HepG2 (cell line): ENCODE data around the gene WNT3A. TPM values are rescaled to one million over a fixed set of nuclear protein-coding genes. Genes with fewer than 3 reads are reported as not detected.

Source experiments
- ATAC-seq: fragments of 200-7000 bp; cut with Tn5 transposase; 3 replicates; pipeline ENCODE4 v1.9.1; 2020; ENCODE audit warnings: mild to moderate bottlenecking, moderate library complexity
- BruUV-seq: library from RNA; stranded (reverse); fragments of 400-500 nt; replicated peaks from 2 replicates; lab custom pipeline; 2021; lab: Mats Ljungman, UMichigan
- CTCF ChIA-PET: fragments of 300-600 bp; formaldehyde crosslinking; extraction: SDS; loops from one replicate; lab custom pipeline; 2021; ENCODE audit warnings: low total read pairs, inconsistent platforms, low intra/inter-chr PET ratio; lab: Yijun Ruan, JAX
- POLR2A ChIA-PET: fragments of 350-600 bp; sonication (Branson Sonifier 250); formaldehyde crosslinking; loops from one replicate; lab custom pipeline; 2020; ENCODE audit warnings: antibody characterized with exemption, inconsistent platforms; lab: Yijun Ruan, JAX
- DNase-seq: peaks from one replicate; pipeline ENCODE4 v3.0.0-alpha.2; 2015; ENCODE audit warnings: low spot score
- FAIRE-seq: peaks from 3 replicates; lab custom pipeline; 2011; peaks lifted over from hg19 to GRCh38; lab: Jason Lieb, UNC
- H2AFZ ChIP-seq: one replicate; pipeline ENCODE4 v1.6.1; 2011; ENCODE audit warnings: low read length, inconsistent platforms
- H3K27ac ChIP-seq: fragments of 300-600 bp; 3 replicates; pipeline ENCODE4 v1.8.0; 2011; ENCODE audit warnings: mixed run types, mild to moderate bottlenecking, mixed read lengths, low read length, inconsistent platforms; ENCODE audit not compliant: insufficient read depth; ENCODE audit errors: extremely low read length
- H3K27me3 ChIP-seq, 2 experiments: fragments of 200-600 bp in 1 of 2; 2 replicates in 1 of 2; 3 replicates in 1 of 2; pipeline versions ENCODE4 v1.6.0 to v1.8.0; 2011; ENCODE audit warnings: low read length in 2 of 2, mild to moderate bottlenecking in 2 of 2, moderate library complexity in 2 of 2, inconsistent platforms in 1 of 2; ENCODE audit not compliant: insufficient read depth in 2 of 2, control insufficient read depth in 1 of 2
- H3K36me3 ChIP-seq, 2 experiments: fragments of 200-600 bp in 1 of 2; replicated peaks in 1 of 2; 2 replicates in 1 of 2; 3 replicates in 1 of 2; pipeline versions ENCODE4 v1.5.1 to v1.8.0; 2011; ENCODE audit warnings: low read length in 2 of 2, inconsistent platforms in 1 of 2; ENCODE audit not compliant: insufficient read depth in 2 of 2, control insufficient read depth in 1 of 2
- H3K4me1 ChIP-seq: 2 replicates; pipeline ENCODE4 v1.5.1; 2012; ENCODE audit warnings: low read length, inconsistent platforms; ENCODE audit not compliant: insufficient read depth
- H3K4me2 ChIP-seq: 2 replicates; pipeline ENCODE4 v1.6.0; 2011; ENCODE audit warnings: low read depth, low read length, inconsistent platforms
- H3K4me3 ChIP-seq, 3 experiments: fragments of 200-600 bp in 1 of 3; sonication (generic), shearing (Covaris generic) in 1 of 3; replicated peaks in 1 of 3; 2 replicates each; pipeline ENCODE4 v1.5.1; 2011 to 2016; ENCODE audit warnings: low read length in 3 of 3, inconsistent platforms in 2 of 3, low read depth in 2 of 3, mild to moderate bottlenecking in 2 of 3, control low read depth in 1 of 3, mixed read lengths in 1 of 3; ENCODE audit not compliant: insufficient read depth in 1 of 3
- H3K79me2 ChIP-seq: one replicate; pipeline ENCODE4 v1.6.1; 2011; ENCODE audit warnings: low read length, inconsistent platforms; ENCODE audit not compliant: insufficient read depth
- H3K9ac ChIP-seq: 2 replicates; pipeline ENCODE4 v1.6.0; 2011; ENCODE audit warnings: mild to moderate bottlenecking, low read depth, low read length, inconsistent platforms; ENCODE audit not compliant: insufficient read depth
- H3K9me3 ChIP-seq: 2 replicates; pipeline ENCODE4 v1.5.1; 2012; ENCODE audit warnings: mild to moderate bottlenecking, low read length
- H4K20me1 ChIP-seq: 2 replicates; pipeline ENCODE4 v1.6.0; 2011; ENCODE audit warnings: inconsistent platforms, mild to moderate bottlenecking, low read length, moderate library complexity; ENCODE audit not compliant: insufficient read depth
- BCL3 ChIP-seq: sonication (generic); formaldehyde crosslinking; IDR thresholded peaks from 2 replicates; pipeline ENCODE4 v1.5.1; 2020; ENCODE audit warnings: mild to moderate bottlenecking, missing genetic modification reagents, moderate library complexity
- ETV5 ChIP-seq: IDR thresholded peaks from 2 replicates; pipeline ENCODE4 v1.6.1; 2018; ENCODE audit warnings: missing biosample characterization, missing genetic modification reagents, inconsistent platforms, borderline replicate concordance
- GMEB2 ChIP-seq: IDR thresholded peaks from 2 replicates; pipeline ENCODE4 v1.6.1; 2016; ENCODE audit warnings: missing biosample characterization, missing genetic modification reagents, low read depth
- JDP2 ChIP-seq: sonication (generic); formaldehyde crosslinking; IDR thresholded peaks from 2 replicates; pipeline ENCODE4 v1.8.1; 2022; ENCODE audit warnings: missing genetic modification reagents, borderline replicate concordance
- KLF15 ChIP-seq: sonication (generic); formaldehyde crosslinking; IDR thresholded peaks from 2 replicates; pipeline ENCODE4 v1.8.1; 2023; ENCODE audit warnings: borderline replicate concordance, mild to moderate bottlenecking, inconsistent platforms, missing genetic modification reagents, mixed read lengths
- MXD3 ChIP-seq: IDR thresholded peaks from 2 replicates; pipeline ENCODE4 v1.6.1; 2016; ENCODE audit warnings: mild to moderate bottlenecking, missing biosample characterization, missing genetic modification reagents
- NFAT5 ChIP-seq: sonication (generic); formaldehyde crosslinking; IDR thresholded peaks from 2 replicates; pipeline ENCODE4 v1.4.0; 2020; ENCODE audit warnings: missing genetic modification reagents
- PTBP1 ChIP-seq: fragments of 200-400 bp; formaldehyde crosslinking; IDR thresholded peaks from 2 replicates; pipeline ENCODE4 v1.6.1; 2018; ENCODE audit warnings: low read length, low read depth; ENCODE audit not compliant: poor library complexity, severe bottlenecking
- TEAD3 ChIP-seq: optimal IDR thresholded peaks from 2 replicates; pipeline ENCODE3; 2016; ENCODE audit warnings: borderline replicate concordance
- WIZ ChIP-seq: sonication (generic); formaldehyde crosslinking; IDR thresholded peaks from 2 replicates; pipeline ENCODE4 v1.5.1; 2020; ENCODE audit warnings: mild to moderate bottlenecking, missing genetic modification reagents
- ZNF225 ChIP-seq: sonication (generic); formaldehyde crosslinking; IDR thresholded peaks from 2 replicates; pipeline ENCODE4 v1.4.0; 2020; ENCODE audit warnings: mild to moderate bottlenecking, missing genetic modification reagents
- ZNF678 ChIP-seq: sonication (generic); formaldehyde crosslinking; IDR thresholded peaks from 2 replicates; pipeline ENCODE4 v1.4.0; 2020; ENCODE audit warnings: mild to moderate bottlenecking, missing genetic modification reagents
- WGBS: methylation state at CpG from one replicate; pipeline ENCODE4 v1.1.6; 2017; ENCODE audit warnings: low lambda C conversion rate; 5-methylcytosine and 5-hydroxymethylcytosine counted together
- in situ Hi-C: cut with HindIII; loops from 2 replicates; pipeline ENCODE4 v1.10.0; 2017; ENCODE audit warnings: low pct_unique_long_range_greater_than_20kb; ENCODE audit not compliant: extremely low pct_ligation_motif_present
- intact Hi-C: fragments of 100-400 bp; cut with micrococcal nuclease; formaldehyde crosslinking; loops from one replicate; pipeline ENCODE4 v1.10.0; 2022; ENCODE audit not compliant: unreplicated experiment
- polyA plus RNA-seq, 8 experiments: library from polyadenylated mRNA; depleted of rRNA in 3 of 8; stranded (reverse) in 7 of 8; unstranded in 1 of 8; fragments of >200 nt; fragmentation: Illumina TruSeq in 4 of 8; extraction: Trizol in 4 of 8; gene quantifications; 2 replicates each; pipeline versions ENCODE4 v1.2.1 to v1.2.3, GENCODE V29; 2011 to 2016; ENCODE audit warnings: low read depth in 4 of 8, missing spikeins in 1 of 8, mixed read lengths in 1 of 8; ENCODE audit not compliant: insufficient read depth in 1 of 8
- total RNA-seq, 5 experiments: library from RNA; depleted of rRNA; stranded (reverse); fragments of >200 nt; fragmentation: Illumina TruSeq; extraction: Trizol; gene quantifications; 2 replicates each; pipeline ENCODE4 v1.2.3, GENCODE V29; 2016; ENCODE audit warnings: low read depth in 1 of 5

Gene WNT3A
- total and polyA plus RNA-seq, 2 of the 13 experiments (the other 11 are each of a cell fraction or from before 2014, with no cell fraction given), result not detected

GRCh38 chr1:228000836-228001563, 5.8 kb upstream of the WNT3A start (continued):
- TF ChIP-seq BCL3 (CRISPR knock-in tag) (no peak), ZNF678 (CRISPR knock-in tag) (no peak)

- FAIRE-seq (no peak), DNase-seq (no peak)
- in situ Hi-C loops, result loop anchor here (5.0 kb wide), 1 partner anchor 75 kb away; no protein-coding TSS in a partner anchor
- no peak for TF ChIP-seq PTBP1
- no peak for TF ChIP-seq GMEB2 (CRISPR knock-in tag)
- no peak for TF ChIP-seq MXD3
- no peak for TF ChIP-seq ETV5 (CRISPR knock-in tag)
- TF ChIP-seq JDP2 (CRISPR knock-in tag), result no peak
- no peak for TF ChIP-seq WIZ
- TF ChIP-seq ZNF225 (CRISPR knock-in tag), result no peak
- TF ChIP-seq NFAT5 (CRISPR knock-in tag), result no peak
- no peak for TF ChIP-seq TEAD3
- no peak for TF ChIP-seq KLF15 (CRISPR knock-in tag)
Measured at GRCh38 chr1:228001738-228002535, 4.9 kb upstream of the WNT3A start.

More at GRCh38 chr1:228001738-228002535, 4.9 kb upstream of the WNT3A start:
- no peak overlapping the region for H2AFZ ChIP-seq
- ChIA-PET POLR2A (no interaction called here), CTCF (no interaction called here)
- H3K27me3 ChIP-seq, result peaks cover 8 to 41% of the 10 kb centered on the region in 2 experiments; a peak in 4 of 5 replicates
- H3K9me3 ChIP-seq, result 0 out of 2 replicates have a peak, but pooled peaks cover 7% of the 10 kb centered on the region
- intact Hi-C loops, result no loop called here
- WGBS, result 10% methylated on average over 14 of the region's 15 CpGs
- no peak overlapping the region for H3K4me2 ChIP-seq
- 0 out of 2 replicates have a peak, but pooled peaks cover 3% of the 10 kb centered on the region for H4K20me1 ChIP-seq
- H3K36me3 ChIP-seq, result no peaks in the 10 kb centered on the region
- no peak for ATAC-seq
- BruUV-seq, result no TSS peak
- H3K79me2 ChIP-seq, result no peaks in the 10 kb centered on the region
- no peak overlapping the region for H3K9ac ChIP-seq
- no peaks in the 10 kb centered on the region for H3K4me1 ChIP-seq
- no peak overlapping the region for H3K4me3 ChIP-seq
- no peak overlapping the region for H3K27ac ChIP-seq
